C4-2B (cell line): ENCODE data around the gene TULP3.

Experiments used
- H3K27ac ChIP-seq: fragments of 450-650 bp; 2 replicates; pipeline ENCODE4 v1.5.1; 2017
- ZFX ChIP-seq: fragments of 450-650 bp; IDR thresholded peaks from 2 replicates; pipeline ENCODE4 v1.6.1; 2017
- TF ChIP-seq, protein P1 (sequence below): fragments of 450-650 bp; conservative IDR thresholded peaks from 2 replicates; pipeline ENCODE4 v1.5.1; 2017; ENCODE audit warnings: mild to moderate bottlenecking

Gene TULP3

DNA sequence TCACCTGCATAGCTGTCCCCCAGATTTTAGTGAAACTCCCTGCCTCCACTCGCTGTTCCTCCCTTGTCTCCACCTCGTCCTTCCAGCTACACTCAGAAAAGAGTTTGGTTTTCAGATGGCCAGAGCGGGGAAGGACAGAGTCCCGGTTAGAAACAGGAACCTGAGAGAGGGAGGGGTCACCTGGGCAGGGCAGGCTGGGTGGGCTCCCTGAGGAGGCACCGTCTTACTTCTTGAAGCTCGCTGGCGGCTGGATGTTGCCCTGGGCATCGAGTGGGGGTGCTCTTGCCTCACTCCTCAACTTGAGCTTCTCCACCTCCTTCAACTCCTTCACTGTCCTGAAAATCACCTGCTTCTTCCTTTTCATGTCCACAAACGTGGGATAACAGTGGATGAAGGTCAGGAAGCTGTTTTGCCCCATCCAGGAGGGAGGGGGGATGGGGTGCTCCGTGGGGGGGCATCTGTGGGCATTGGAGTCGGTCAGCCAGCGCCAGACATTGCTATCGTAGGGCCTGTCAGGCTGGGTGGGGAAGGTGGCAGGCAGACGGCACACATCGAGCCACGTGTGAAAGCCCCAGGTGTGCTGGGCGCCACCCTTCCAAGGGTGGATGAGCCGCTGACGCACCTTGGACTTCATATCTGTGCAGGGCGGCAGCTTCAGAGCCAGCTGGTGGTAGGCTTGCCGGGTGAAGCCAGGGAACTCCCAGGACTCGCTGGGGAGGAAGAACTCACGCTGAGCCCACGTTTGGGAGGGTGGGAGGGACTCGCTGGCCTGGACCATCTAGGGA, 35.8 kb upstream of the TULP3 start:
- no peak for TF ChIP-seq ZFX
- TF ChIP-seq, protein P1, sequence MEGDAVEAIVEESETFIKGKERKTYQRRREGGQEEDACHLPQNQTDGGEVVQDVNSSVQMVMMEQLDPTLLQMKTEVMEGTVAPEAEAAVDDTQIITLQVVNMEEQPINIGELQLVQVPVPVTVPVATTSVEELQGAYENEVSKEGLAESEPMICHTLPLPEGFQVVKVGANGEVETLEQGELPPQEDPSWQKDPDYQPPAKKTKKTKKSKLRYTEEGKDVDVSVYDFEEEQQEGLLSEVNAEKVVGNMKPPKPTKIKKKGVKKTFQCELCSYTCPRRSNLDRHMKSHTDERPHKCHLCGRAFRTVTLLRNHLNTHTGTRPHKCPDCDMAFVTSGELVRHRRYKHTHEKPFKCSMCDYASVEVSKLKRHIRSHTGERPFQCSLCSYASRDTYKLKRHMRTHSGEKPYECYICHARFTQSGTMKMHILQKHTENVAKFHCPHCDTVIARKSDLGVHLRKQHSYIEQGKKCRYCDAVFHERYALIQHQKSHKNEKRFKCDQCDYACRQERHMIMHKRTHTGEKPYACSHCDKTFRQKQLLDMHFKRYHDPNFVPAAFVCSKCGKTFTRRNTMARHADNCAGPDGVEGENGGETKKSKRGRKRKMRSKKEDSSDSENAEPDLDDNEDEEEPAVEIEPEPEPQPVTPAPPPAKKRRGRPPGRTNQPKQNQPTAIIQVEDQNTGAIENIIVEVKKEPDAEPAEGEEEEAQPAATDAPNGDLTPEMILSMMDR: no peak
- H3K27ac ChIP-seq: no peak overlapping the region

- H3K27ac ChIP-seq: no peak overlapping the region
- TF ChIP-seq, protein P1: no peak
- TF ChIP-seq ZFX: no peak
Observed at GRCh38 chr12:2855546-2855945, 35.1 kb upstream of the TULP3 start.

GRCh38 chr12:2856051-2856450, 34.6 kb upstream of the TULP3 start:
- TF ChIP-seq, protein P1: no peak
- TF ChIP-seq ZFX: no peak
- no peak overlapping the region for H3K27ac ChIP-seq

DNA sequence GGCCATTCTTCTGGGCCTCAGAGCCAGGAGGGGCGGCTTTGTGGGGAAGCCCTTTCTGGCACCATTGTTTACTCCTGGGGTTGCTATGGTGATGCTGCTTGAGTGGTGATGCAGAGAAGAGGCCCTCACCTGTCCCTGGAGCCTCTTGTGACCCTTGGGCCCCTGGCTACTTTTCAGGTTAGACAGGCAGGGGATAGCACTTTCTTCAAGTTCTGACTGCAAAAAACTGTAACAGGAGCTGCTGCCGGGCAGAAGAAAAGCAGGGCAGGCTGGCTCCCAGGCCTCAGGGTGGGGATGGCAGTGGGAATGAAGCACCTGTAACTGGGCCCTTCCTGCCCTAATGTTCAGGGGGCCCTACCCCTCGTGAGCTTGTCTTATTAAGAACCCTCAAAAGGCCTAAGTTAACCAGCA, 33.7 kb upstream of the TULP3 start, which contains the start of gene TEX52:
TSS of gene TEX52 (minus strand) at position 19 of the 411 bp plus-strand sequence. CDS start at position 6, 13 bp downstream.
- H3K27ac ChIP-seq: no peak within 1 kb of the TSS
- TF ChIP-seq, protein P1: no peak
- no peak for TF ChIP-seq ZFX

DNA sequence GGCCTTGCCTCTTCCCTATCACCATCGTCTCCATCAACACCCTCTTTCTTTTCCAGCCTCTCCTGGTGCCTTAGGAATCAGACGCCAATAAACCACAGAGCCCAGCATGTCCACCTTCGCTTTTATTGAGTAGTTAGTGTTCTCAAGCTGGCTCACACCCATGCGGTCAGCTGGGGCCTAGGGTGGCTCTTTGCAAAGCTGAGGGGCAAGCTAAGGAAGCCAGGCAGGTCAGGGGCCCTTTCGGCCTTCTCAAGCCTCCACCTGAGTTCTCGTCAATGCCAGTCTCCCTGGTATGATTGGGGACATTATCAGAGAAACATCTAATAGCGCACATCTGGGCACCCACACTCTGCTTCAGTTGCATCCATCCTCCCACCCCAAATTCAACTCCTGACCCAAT, 33.1 kb upstream of the TULP3 start:
- H3K27ac ChIP-seq: no peak overlapping the region
- TF ChIP-seq, protein P1: no peak
- no peak for TF ChIP-seq ZFX

GRCh38 chr12:2858334-2858733, 32.4 kb upstream of the TULP3 start:
- H3K27ac ChIP-seq: no peak overlapping the region
- no peak for TF ChIP-seq ZFX
- TF ChIP-seq, protein P1: no peak

DNA sequence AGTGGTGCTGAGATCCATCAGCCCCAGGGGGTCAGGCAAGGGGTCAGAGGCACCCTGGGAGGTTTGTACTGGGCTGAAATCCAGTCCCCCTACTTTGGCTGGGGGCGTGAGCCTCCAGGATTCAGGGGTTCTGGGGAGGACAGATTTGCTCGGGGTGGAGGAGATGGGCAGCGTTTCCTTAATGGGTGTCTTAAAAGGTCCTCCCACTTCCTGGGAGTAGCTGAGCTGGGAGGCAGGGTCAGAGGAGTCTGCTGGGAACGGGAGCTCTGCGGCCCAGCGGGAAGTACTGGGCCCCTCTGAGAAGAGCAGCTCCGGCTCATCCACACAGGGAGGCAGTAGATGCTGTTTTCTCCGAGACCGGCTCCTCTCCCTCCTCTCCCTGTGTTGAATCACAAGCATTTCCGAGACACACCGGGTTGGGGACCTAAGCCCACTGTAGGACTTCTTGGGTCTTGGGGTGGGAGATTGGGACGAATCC, 31.7 kb upstream of the TULP3 start:
- H3K27ac ChIP-seq: no peak overlapping the region
- no peak for TF ChIP-seq ZFX
- TF ChIP-seq, protein P1: no peak
